Adipocyte (in vitro differentiated cells): ENCODE data around the gene HERC6.

Experiments
- DNase-seq: peaks from one replicate; pipeline ENCODE4 v3.0.0-alpha.2; 2015; ENCODE audit warnings: low read depth
- H3K27me3 ChIP-seq: replicated peaks from 2 replicates; pipeline ENCODE4 v1.7.0; 2013; ENCODE audit warnings: mild to moderate bottlenecking, low read length, moderate library complexity; ENCODE audit not compliant: control insufficient read depth, insufficient read depth
- H3K36me3 ChIP-seq: 2 replicates; pipeline ENCODE4 v1.7.0; 2013; ENCODE audit warnings: low read length, mild to moderate bottlenecking, moderate library complexity; ENCODE audit not compliant: control insufficient read depth, insufficient read depth, severe bottlenecking
- H3K4me1 ChIP-seq: 2 replicates; pipeline ENCODE4 v1.7.0; 2013; ENCODE audit warnings: mild to moderate bottlenecking, low read length, moderate library complexity; ENCODE audit not compliant: control insufficient read depth, insufficient read depth
- H3K4me3 ChIP-seq: 2 replicates; pipeline ENCODE4 v1.7.0; 2013; ENCODE audit warnings: mild to moderate bottlenecking, low read length, moderate library complexity
- H3K9ac ChIP-seq: 2 replicates; pipeline ENCODE4 v1.7.0; 2013; ENCODE audit warnings: mild to moderate bottlenecking, low read length, moderate library complexity
- H3K9me3 ChIP-seq: 2 replicates; pipeline ENCODE4 v1.7.0; 2013; ENCODE audit warnings: mild to moderate bottlenecking, low read length, moderate library complexity; ENCODE audit not compliant: control insufficient read depth

Gene HERC6

DNA sequence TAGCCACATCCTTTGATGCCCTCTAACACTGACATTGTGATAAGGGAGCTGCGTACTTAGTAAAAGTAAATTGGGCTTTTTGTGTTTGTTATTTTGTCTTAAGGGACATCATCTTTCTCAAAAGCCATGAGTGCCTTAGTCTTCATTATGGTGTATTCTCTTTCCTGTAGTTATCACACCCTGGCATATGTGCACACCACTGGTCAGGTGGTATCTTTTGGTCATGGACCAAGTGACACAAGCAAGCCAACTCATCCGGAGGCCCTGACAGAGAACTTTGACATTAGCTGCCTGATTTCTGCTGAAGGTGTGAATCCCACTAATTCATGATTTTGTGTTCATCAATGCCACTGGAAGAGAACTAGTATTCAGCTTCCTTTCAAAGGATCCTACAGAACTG, 18.0 kb downstream of the HERC6 start:
- no peak overlapping the region for H3K4me3 ChIP-seq
- H3K36me3 ChIP-seq, result peaks cover 3% of the 10 kb centered on the region
- H3K27me3 ChIP-seq, result no peaks in the 10 kb centered on the region
- no peaks in the 10 kb centered on the region for H3K4me1 ChIP-seq
- DNase-seq, result no peak
- H3K9me3 ChIP-seq, result peaks cover 4% of the 10 kb centered on the region
- no peak overlapping the region for H3K9ac ChIP-seq

DNA sequence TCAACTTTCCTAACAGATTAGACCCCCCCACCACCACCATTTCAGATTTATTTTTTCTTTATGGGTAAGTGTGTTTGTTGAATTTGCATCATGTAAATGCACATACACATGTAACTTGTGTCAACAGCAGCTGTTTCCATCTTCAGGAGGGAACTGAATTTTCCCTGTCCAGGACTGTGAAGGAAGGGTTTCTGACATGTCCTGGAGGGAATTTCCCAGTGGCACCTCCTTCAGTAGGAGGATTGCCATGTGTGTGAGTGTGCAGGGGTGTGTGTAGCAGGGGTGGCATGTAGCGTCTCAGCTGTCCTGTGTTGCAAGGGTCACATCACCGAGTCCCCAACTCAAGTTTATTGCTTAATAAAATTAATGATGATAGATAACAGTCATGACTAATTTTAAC, 19.7 kb downstream of the HERC6 start:
- no peaks in the 10 kb centered on the region for H3K27me3 ChIP-seq
- no peak for DNase-seq
- H3K4me1 ChIP-seq, result no peaks in the 10 kb centered on the region
- H3K36me3 ChIP-seq, result peaks cover 3% of the 10 kb centered on the region
- no peak overlapping the region for H3K9ac ChIP-seq
- H3K4me3 ChIP-seq, result no peak overlapping the region
- peaks cover 4% of the 10 kb centered on the region for H3K9me3 ChIP-seq

DNA sequence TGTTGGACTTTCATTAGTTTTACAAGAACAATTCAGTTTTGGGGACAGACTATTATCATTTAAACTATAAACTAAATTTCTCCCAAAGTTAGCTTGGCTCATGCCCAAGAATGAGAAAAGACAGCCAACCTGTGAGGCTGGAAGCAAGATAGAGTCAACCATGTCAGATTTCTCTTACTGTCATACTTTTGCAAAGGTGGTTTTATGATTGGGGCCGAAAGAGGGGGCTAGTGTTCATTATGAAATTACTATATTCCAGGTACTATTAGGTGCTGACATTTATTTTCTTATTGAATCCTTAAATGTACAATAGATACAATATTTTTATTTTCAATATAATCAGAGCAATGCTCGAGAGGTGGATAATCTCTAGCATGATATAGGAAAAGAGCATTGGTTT, 30.6 kb downstream of the HERC6 start:
- H3K27me3 ChIP-seq, result no peaks in the 10 kb centered on the region
- DNase-seq, result no peak

DNA sequence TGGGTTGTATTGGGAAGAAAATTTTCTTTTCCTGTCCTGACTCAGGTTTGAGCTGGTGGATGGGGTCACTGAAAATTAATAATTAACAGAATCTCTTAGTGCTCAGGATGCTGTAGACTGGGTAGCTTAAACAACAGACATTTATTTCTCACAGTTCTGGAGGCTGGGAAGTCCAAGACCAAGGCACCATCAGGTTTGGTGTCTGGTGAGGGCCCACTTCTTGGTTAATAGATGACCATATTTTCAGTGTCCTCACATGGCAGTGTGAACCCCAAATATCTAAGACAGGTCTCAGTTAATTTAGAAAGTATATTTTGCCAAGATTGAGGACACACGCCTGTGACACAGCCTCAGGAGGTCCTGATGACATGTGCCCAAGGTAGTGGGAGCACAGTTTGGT, 31.1 kb downstream of the HERC6 start:
- Histone ChIP-seq H3K9ac (no peak overlapping the region), H3K4me3 (no peak overlapping the region), H3K4me1 (no peaks in the 10 kb centered on the region), H3K27me3 (no peaks in the 10 kb centered on the region), H3K9me3 (no peaks in the 10 kb centered on the region), H3K36me3 (no peaks in the 10 kb centered on the region)
- DNase-seq, result no peak

More for the DNA sequence above, 30.6 kb downstream of the HERC6 start:
- Histone ChIP-seq H3K36me3 (no peaks in the 10 kb centered on the region), H3K4me1 (no peaks in the 10 kb centered on the region), H3K4me3 (no peak overlapping the region), H3K9me3 (no peaks in the 10 kb centered on the region), H3K9ac (no peak overlapping the region)

DNA sequence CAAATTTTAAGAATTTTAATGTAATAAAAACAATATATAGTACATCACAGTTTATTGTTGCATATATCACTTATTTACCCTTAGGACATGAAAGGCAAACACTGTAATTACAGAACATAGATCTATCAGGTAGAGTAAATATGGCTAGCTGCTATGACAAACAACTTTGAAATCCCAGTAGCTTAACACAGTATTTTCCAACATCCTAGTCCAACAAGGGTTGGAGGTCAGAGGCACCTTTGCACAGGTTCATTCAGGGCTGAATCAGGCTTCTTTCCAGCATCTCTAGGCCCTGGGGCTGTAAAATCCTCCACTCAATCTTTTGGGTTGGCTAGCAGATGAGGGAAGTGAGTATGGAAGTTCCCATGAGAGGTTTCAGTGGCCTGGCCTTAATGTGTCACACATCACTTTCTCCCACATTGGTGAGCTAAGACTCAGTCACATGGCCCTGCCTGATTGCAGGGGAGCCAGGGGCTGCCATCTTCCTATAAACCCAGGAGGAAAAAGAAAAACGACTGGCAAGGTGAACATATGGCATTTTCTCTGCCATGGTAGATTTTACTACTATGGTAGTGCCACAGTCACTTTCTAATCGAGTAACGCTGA, 32.9 kb downstream of the HERC6 start:
- DNase-seq, result no peak

DNA sequence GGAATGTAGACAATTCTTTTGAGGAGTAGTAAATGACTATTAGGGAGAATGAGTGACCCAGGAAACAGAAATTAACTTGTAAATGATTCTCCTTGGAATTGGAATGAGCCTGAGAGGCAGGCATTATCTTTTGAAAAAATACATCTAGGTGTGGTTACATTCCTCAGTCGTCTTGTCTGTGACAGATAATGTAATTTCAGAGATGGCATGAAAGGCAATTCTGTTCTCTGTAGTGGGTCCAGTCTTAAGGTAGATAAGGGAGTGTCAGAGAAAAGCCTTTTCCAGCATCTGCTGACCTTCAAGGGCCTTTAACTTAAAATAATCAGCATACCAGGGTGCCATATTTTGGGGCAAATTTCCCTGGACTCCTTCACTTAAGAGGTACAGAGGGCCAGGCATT, 35.1 kb downstream of the HERC6 start:
- Histone ChIP-seq H3K9ac (no peak overlapping the region), H3K4me1 (no peaks in the 10 kb centered on the region), H3K9me3 (no peaks in the 10 kb centered on the region), H3K36me3 (no peaks in the 10 kb centered on the region), H3K4me3 (no peak overlapping the region), H3K27me3 (no peaks in the 10 kb centered on the region)
- DNase-seq, result no peak

More for the DNA sequence above, 32.9 kb downstream of the HERC6 start:
- H3K9ac ChIP-seq, result no peak overlapping the region
- H3K27me3 ChIP-seq, result no peaks in the 10 kb centered on the region
- no peak overlapping the region for H3K4me3 ChIP-seq
- no peaks in the 10 kb centered on the region for H3K9me3 ChIP-seq
- H3K36me3 ChIP-seq, result no peaks in the 10 kb centered on the region
- H3K4me1 ChIP-seq, result no peaks in the 10 kb centered on the region

DNA sequence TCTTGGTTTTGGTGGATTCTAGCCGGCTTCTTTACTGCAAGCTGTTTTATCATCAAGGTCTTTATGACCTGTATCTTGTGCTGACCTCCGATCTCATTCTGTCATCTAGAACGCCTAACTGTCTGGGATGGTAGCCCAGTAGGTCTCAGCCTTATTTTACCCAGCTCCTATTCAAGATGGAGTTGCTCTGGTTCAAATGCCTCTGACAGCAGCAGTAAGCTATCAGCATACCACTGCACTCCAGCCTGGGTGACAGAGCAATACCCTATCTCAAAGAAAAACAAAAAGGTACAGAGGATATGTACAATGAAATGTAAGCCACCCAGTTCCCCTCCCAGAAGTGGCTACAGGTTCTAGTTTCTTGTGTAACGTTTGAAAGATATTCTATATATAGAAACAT, 36.1 kb downstream of the HERC6 start:
- Histone ChIP-seq H3K4me1 (no peaks in the 10 kb centered on the region), H3K9me3 (no peaks in the 10 kb centered on the region), H3K36me3 (no peaks in the 10 kb centered on the region), H3K9ac (no peak overlapping the region), H3K27me3 (no peaks in the 10 kb centered on the region), H3K4me3 (no peak overlapping the region)
- DNase-seq, result no peak

DNA sequence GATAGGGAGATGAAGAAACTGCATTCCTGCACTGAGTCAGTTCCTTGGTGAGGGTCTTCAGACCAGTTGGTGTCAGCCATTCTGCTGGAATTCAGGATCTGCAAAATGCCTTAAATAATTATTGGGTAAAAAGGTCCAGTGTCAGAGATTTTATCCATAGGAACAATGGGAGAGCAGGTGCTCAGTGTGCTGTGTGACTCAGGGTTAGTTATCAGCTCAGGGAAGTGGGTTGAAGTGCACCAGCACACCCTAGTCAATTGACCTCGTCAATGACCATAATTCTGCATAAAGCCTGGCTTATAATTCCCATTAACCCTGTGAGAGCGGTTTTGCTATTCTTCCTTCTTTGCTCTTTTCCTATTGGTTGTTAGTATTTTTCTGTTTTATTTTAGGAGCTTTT, 37.3 kb downstream of the HERC6 start:
- no peaks in the 10 kb centered on the region for H3K27me3 ChIP-seq
- no peaks in the 10 kb centered on the region for H3K36me3 ChIP-seq
- DNase-seq, result no peak
- no peaks in the 10 kb centered on the region for H3K4me1 ChIP-seq
- no peak overlapping the region for H3K9ac ChIP-seq
- no peak overlapping the region for H3K4me3 ChIP-seq
- H3K9me3 ChIP-seq, result no peaks in the 10 kb centered on the region

DNA sequence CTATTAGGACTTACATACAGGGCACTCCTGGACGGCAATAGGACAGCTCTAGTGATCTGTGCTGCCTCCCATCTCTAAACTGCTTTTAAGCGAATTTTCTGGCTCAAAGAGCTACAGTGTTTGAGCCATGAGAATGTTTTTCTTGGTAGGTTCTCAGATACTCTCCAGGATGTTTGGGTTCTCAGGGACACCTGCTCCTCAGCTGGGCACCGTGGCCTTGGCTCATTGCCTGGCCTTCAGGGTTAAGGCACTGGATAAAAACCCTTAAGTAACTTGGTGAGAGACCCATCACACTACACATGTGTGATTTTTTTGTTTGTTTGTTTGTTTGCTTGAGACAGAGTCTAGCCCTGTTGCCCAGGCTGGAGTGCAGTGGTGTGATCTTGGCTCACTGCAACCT, 39.8 kb downstream of the HERC6 start:
- Histone ChIP-seq H3K27me3 (no peaks in the 10 kb centered on the region), H3K36me3 (no peaks in the 10 kb centered on the region), H3K9ac (no peak overlapping the region), H3K4me1 (no peaks in the 10 kb centered on the region), H3K9me3 (no peaks in the 10 kb centered on the region), H3K4me3 (no peak overlapping the region)
- DNase-seq, result no peak

DNA sequence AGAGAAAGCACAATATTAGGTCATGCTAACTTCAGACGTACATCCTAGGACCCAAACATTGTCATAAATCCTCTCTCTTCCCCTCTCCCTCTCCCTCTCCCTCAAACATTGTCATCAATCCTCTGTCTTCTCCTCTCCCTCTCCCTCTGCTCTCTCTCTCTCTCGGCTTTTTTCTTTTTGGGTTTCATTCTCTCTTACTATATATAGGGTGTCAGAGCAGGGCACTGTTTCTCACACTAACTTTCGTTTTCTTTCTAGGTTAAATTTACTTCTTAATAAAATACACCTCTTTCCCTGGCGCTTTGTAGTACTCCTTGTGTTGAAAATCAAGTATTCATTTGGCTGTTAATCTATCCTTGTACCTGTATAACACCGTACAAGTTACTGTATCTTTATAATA, 41.2 kb downstream of the HERC6 start:
- Histone ChIP-seq H3K36me3 (no peaks in the 10 kb centered on the region), H3K4me1 (no peaks in the 10 kb centered on the region), H3K27me3 (no peaks in the 10 kb centered on the region), H3K4me3 (no peak overlapping the region), H3K9me3 (no peaks in the 10 kb centered on the region), H3K9ac (no peak overlapping the region)
- DNase-seq, result no peak

DNA sequence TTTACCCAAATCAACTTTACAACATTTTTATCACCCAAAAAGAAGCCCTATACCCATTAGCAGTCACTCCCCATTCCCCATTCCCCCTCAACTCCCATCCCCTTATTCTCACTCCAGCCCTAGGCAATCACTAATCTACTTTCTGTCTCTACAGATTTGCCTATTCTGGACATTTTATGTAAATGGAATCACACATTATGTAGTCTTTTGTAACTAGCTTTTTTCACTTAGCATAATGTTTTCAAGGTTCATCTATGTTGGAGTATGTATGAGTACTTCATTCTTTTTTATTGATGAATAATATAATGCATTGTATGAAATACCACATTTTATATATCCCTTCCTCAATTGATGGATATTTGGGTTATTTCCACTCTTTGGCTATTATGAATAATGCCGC, 42.2 kb downstream of the HERC6 start:
- Histone ChIP-seq H3K9me3 (no peaks in the 10 kb centered on the region), H3K4me3 (no peak overlapping the region), H3K36me3 (no peaks in the 10 kb centered on the region), H3K27me3 (no peaks in the 10 kb centered on the region), H3K9ac (no peak overlapping the region), H3K4me1 (no peaks in the 10 kb centered on the region)
- no peak for DNase-seq

DNA sequence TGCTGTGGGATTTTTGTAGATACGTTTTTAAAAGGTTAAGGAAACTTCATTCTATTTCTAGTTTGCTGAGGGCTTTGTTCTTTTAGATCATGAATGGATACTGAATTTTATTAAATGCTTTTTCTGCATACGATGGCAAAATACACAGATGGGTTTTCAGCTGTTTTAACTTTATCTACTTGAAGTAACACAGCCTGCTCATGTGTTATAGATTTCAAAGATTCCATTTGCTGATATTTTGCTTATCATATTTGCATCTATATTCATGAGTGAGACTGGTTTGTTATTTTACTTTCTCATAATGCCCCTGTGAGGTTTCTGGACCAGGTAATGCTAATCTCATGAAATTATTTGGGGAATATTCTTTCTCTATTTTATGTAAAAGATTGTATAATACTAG, 43.8 kb downstream of the HERC6 start:
- H3K4me3 ChIP-seq, result no peak overlapping the region
- no peaks in the 10 kb centered on the region for H3K9me3 ChIP-seq
- H3K36me3 ChIP-seq, result no peaks in the 10 kb centered on the region
- H3K4me1 ChIP-seq, result no peaks in the 10 kb centered on the region
- H3K27me3 ChIP-seq, result no peaks in the 10 kb centered on the region
- no peak for DNase-seq
- no peak overlapping the region for H3K9ac ChIP-seq
